Stimulated activated CD8-positive, alpha-beta memory T cell treated with anti-CD3 and anti-CD28 coated beads, Interleukin-4, amount 100 ng/mL, for 24 hours (primary cell): ENCODE results near the gene ETFA.

ENCODE experiments used
- DNase-seq: peaks from one replicate; pipeline ENCODE4 v3.0.0-alpha.2; 2020; ENCODE audit warnings: low read depth

The ETFA gene

GRCh38 chr15:76215634-76216033 lies 95.6 kb downstream of the ETFA start:
- no peak for DNase-seq

- DNase-seq, result no peak
Measured at GRCh38 chr15:76209942-76210341, 101.3 kb downstream of the ETFA start.

- no peak for DNase-seq
Measured at GRCh38 chr15:76209523-76209922, 101.7 kb downstream of the ETFA start.

- no peak for DNase-seq
Measured at GRCh38 chr15:76208786-76209424, 102.4 kb downstream of the ETFA start.

GRCh38 chr15:76208084-76208785 lies 103.0 kb downstream of the ETFA start:
- DNase-seq, result no peak

- DNase-seq, result no peak
Measured at GRCh38 chr15:76206325-76206976, 104.8 kb downstream of the ETFA start.

GRCh38 chr15:76204916-76205460 lies 106.3 kb downstream of the ETFA start:
- DNase-seq, result no peak

GRCh38 chr15:76204109-76204845 lies 107.0 kb downstream of the ETFA start:
- no peak for DNase-seq

GRCh38 chr15:76203346-76204108 lies 107.7 kb downstream of the ETFA start:
- DNase-seq, result no peak

GRCh38 chr15:76201536-76202255 lies 109.6 kb downstream of the ETFA start:
- no peak for DNase-seq

GRCh38 chr15:76200641-76201105 lies 110.6 kb downstream of the ETFA start:
- DNase-seq, result no peak

- DNase-seq, result no peak
Measured at GRCh38 chr15:76200083-76200465, 111.2 kb downstream of the ETFA start.

- no peak for DNase-seq
Measured at GRCh38 chr15:76199106-76200082, 111.9 kb downstream of the ETFA start.

- no peak for DNase-seq
Measured at GRCh38 chr15:76198456-76199105, 112.7 kb downstream of the ETFA start.

GRCh38 chr15:76197703-76198455 lies 113.4 kb downstream of the ETFA start:
- DNase-seq, result no peak

- no peak for DNase-seq
Measured at GRCh38 chr15:76196269-76197231, 114.7 kb downstream of the ETFA start.
